Mammary epithelial cell (primary cell): ENCODE measurements around the gene SLC5A9.

ENCODE experiments used
- CTCF ChIP-seq, 2 donors: IDR thresholded peaks in 1 of 2; conservative IDR thresholded peaks in 1 of 2; 2 replicates each; pipeline ENCODE4 v1.5.1; 2011 to 2012; ENCODE audit warnings: inconsistent platforms in 2 of 2, low read length in 2 of 2, mild to moderate bottlenecking in 2 of 2, control low read depth in 1 of 2, low read depth in 1 of 2; ENCODE audit not compliant: insufficient read depth in 1 of 2; ENCODE audit errors: extremely low read depth in 1 of 2
- EZH2 ChIP-seq: IDR thresholded peaks from 2 replicates; pipeline ENCODE4 v1.6.1; 2012; ENCODE audit warnings: low read length, inconsistent platforms, borderline replicate concordance

GRCh38 chr1:48207536-48208075, 14.9 kb upstream of the SLC5A9 start:
- no peak for TF ChIP-seq EZH2
- no peak for TF ChIP-seq CTCF (conservative IDR thresholded peaks at IDR 0.05 in 1 of 2, IDR thresholded peaks at IDR 0.05 in 1 of 2; ENCODE audit: extremely low read depth in 1 of 2, insufficient read depth in 1 of 2, low read depth in 1 of 2, low read length in 2 of 2)
